ENCODE data around the gene CRP.

The CRP gene

DNA sequence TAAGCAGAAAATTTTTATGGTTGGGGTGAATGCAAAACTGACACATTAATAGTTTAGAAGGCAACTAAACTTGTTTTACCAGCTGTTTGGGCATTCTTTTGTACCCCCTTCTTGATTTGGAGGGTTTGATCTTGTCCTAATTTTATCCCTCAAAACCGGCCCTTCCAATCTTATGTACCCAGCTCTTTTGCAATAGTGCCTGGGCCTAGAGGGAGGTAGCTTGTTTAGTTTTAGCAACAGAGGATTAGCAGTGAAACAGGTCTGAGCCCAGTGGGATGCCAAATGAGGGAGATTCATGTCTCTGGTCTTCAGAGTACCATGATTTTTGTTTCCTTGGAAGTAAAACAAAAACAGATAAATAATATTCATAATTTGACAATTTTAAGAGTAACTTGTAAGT, 45.1 kb downstream of the CRP start:
- H3K4me1 ChIP-seq (ENCODE audit: low read length) = peaks cover under 1% of the 10 kb centered on the region; the same call in 1 of the 2 replicates
- no peak overlapping the region for H3K27ac ChIP-seq (ENCODE audit: low read length)
- H3K4me3 ChIP-seq (ENCODE audit: low read length) = no peak overlapping the region
- no peaks in the 10 kb centered on the region for H3K27me3 ChIP-seq (ENCODE audit: low read depth, low read length)
- H3K9me3 ChIP-seq (ENCODE audit: insufficient read depth, low read length) = peaks cover 5% of the 10 kb centered on the region; the same call in 1 of the 2 replicates
- TF ChIP-seq EZH2phosphoT487 (IDR thresholded peaks at IDR 0.05; ENCODE audit: low read depth) = no peak
- TF ChIP-seq, protein P1, sequence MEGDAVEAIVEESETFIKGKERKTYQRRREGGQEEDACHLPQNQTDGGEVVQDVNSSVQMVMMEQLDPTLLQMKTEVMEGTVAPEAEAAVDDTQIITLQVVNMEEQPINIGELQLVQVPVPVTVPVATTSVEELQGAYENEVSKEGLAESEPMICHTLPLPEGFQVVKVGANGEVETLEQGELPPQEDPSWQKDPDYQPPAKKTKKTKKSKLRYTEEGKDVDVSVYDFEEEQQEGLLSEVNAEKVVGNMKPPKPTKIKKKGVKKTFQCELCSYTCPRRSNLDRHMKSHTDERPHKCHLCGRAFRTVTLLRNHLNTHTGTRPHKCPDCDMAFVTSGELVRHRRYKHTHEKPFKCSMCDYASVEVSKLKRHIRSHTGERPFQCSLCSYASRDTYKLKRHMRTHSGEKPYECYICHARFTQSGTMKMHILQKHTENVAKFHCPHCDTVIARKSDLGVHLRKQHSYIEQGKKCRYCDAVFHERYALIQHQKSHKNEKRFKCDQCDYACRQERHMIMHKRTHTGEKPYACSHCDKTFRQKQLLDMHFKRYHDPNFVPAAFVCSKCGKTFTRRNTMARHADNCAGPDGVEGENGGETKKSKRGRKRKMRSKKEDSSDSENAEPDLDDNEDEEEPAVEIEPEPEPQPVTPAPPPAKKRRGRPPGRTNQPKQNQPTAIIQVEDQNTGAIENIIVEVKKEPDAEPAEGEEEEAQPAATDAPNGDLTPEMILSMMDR (IDR thresholded peaks at IDR 0.05; ENCODE audit: low read depth, low read length) = no peak
- H2AFZ ChIP-seq (ENCODE audit: low read depth, low read length) = no peak overlapping the region
- H3K9ac ChIP-seq (ENCODE audit: low read length) = no peak overlapping the region
- no peaks in the 10 kb centered on the region for H4K20me1 ChIP-seq (ENCODE audit: insufficient read depth, low read length)
- peaks cover under 1% of the 10 kb centered on the region for H3K36me3 ChIP-seq (replicated peaks; ENCODE audit: low read depth, low read length)
- H3K4me2 ChIP-seq (ENCODE audit: low read length) = no peak overlapping the region
- H3K79me2 ChIP-seq (ENCODE audit: low read length) = no peaks in the 10 kb centered on the region

DNA sequence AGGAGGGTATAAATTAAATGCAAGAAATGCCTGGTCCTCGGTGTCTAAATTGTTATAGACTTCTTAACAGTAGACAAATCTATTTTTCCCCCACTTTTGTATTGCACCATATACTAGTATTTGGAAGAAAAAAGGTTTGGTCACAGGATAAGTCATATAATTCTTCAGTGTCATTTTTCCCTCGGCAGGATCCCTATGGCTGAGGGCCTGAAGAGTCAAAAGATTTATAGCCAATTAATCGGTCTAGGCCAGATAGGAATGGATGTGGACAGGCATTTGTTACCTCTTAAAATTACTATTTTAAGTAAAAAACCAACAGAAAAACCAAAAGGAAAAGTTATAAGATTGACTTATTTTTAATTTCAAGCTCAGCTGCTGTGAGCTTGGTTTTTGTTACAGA, 45.6 kb downstream of the CRP start:
- Histone ChIP-seq H3K9me3 (ENCODE audit: insufficient read depth, low read length) (peaks cover 9% of the 10 kb centered on the region; the same call in 1 of the 2 replicates), H3K79me2 (ENCODE audit: low read length) (no peaks in the 10 kb centered on the region), H3K4me3 (ENCODE audit: low read length) (no peak overlapping the region), H3K36me3 (replicated peaks; ENCODE audit: low read depth, low read length) (peaks cover 6% of the 10 kb centered on the region), H4K20me1 (ENCODE audit: insufficient read depth, low read length) (no peaks in the 10 kb centered on the region), H3K9ac (ENCODE audit: low read length) (no peak overlapping the region), H2AFZ (ENCODE audit: low read depth, low read length) (no peak overlapping the region), H3K27ac (ENCODE audit: low read length) (no peak overlapping the region), H3K4me2 (ENCODE audit: low read length) (no peak overlapping the region), H3K27me3 (ENCODE audit: low read depth, low read length) (no peaks in the 10 kb centered on the region), H3K4me1 (ENCODE audit: low read length) (peaks cover 4% of the 10 kb centered on the region)
- TF ChIP-seq, protein P1 (IDR thresholded peaks at IDR 0.05; ENCODE audit: low read depth, low read length) = no peak
- TF ChIP-seq EZH2phosphoT487 (IDR thresholded peaks at IDR 0.05; ENCODE audit: low read depth) = no peak

DNA sequence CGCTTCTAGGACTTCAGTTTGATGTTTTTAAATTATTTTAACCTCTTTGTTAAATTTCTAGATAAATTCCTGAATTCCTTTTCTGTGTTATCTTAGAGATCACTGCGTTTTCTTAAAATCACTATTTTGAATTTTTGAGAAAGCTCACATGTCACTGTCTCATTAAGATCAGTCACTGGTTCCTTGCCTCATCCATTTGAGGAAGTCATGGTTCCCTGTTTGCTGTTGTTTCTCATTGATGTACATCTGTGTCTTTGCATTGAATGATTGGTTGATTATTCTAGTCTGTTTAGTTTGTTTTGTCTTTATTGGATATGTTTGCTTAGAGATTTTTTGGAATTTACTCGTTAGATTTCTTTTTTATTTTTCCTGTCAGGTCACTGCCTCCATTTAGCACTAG, 50.1 kb downstream of the CRP start:
- no peak overlapping the region for H3K4me3 ChIP-seq (ENCODE audit: low read length)
- H2AFZ ChIP-seq (ENCODE audit: low read depth, low read length) = no peak overlapping the region
- H3K27me3 ChIP-seq (ENCODE audit: low read depth, low read length) = no peaks in the 10 kb centered on the region
- no peak overlapping the region for H3K4me2 ChIP-seq (ENCODE audit: low read length)
- H3K36me3 ChIP-seq (replicated peaks; ENCODE audit: low read depth, low read length) = peaks cover 10% of the 10 kb centered on the region
- H3K79me2 ChIP-seq (ENCODE audit: low read length) = no peaks in the 10 kb centered on the region
- no peak overlapping the region for H3K9ac ChIP-seq (ENCODE audit: low read length)
- peaks cover 8% of the 10 kb centered on the region for H3K4me1 ChIP-seq (ENCODE audit: low read length)
- TF ChIP-seq, protein P1 (IDR thresholded peaks at IDR 0.05; ENCODE audit: low read depth, low read length) = no peak
- TF ChIP-seq EZH2phosphoT487 (IDR thresholded peaks at IDR 0.05; ENCODE audit: low read depth) = no peak
- H3K27ac ChIP-seq (ENCODE audit: low read length) = no peak overlapping the region
- peaks cover 9% of the 10 kb centered on the region; the same call in 1 of the 2 replicates for H3K9me3 ChIP-seq (ENCODE audit: insufficient read depth, low read length)
- no peaks in the 10 kb centered on the region for H4K20me1 ChIP-seq (ENCODE audit: insufficient read depth, low read length)

DNA sequence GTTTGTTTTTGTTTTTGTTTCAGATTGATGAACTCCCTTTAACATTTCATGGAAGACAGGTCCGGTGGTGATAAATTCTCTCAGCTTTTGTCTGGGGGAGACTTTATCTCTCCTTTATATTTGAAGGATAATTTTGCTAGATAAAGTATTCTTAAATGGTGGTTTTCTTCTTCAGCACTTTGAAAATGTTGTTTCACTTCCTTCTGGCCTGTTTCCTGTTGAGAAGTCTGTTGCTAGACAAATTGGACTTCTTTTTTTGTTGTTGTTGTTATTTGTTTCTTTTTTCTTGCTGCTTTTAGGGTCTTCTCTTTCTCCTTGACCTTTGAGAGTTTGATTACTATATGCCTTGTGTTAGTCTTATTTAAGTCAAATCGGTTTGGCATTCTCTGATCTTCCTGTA, 50.8 kb downstream of the CRP start:
- no peak overlapping the region for H3K4me2 ChIP-seq (ENCODE audit: low read length)
- H4K20me1 ChIP-seq (ENCODE audit: insufficient read depth, low read length) = no peaks in the 10 kb centered on the region

More for the DNA sequence above, 50.8 kb downstream of the CRP start:
- H3K27ac ChIP-seq (ENCODE audit: low read length) = no peak overlapping the region
- no peaks in the 10 kb centered on the region for H3K27me3 ChIP-seq (ENCODE audit: low read depth, low read length)
- peaks cover 8% of the 10 kb centered on the region for H3K4me1 ChIP-seq (ENCODE audit: low read length)
- H3K79me2 ChIP-seq (ENCODE audit: low read length) = no peaks in the 10 kb centered on the region
- TF ChIP-seq EZH2phosphoT487 (IDR thresholded peaks at IDR 0.05; ENCODE audit: low read depth) = no peak
- TF ChIP-seq, protein P1 (IDR thresholded peaks at IDR 0.05; ENCODE audit: low read depth, low read length) = no peak
- peaks cover 9% of the 10 kb centered on the region; the same call in 1 of the 2 replicates for H3K9me3 ChIP-seq (ENCODE audit: insufficient read depth, low read length)
- no peak overlapping the region for H2AFZ ChIP-seq (ENCODE audit: low read depth, low read length)
- no peak overlapping the region for H3K9ac ChIP-seq (ENCODE audit: low read length)
- H3K4me3 ChIP-seq (ENCODE audit: low read length) = no peak overlapping the region
- H3K36me3 ChIP-seq (replicated peaks; ENCODE audit: low read depth, low read length) = peaks cover 10% of the 10 kb centered on the region

All from OCI-LY3 (cell line).